Erythroblast (primary cell): Measurements from ENCODE around the gene WDR70.

ENCODE experiments used
- GATA1 ChIP-seq: IDR thresholded peaks from 2 replicates; pipeline ENCODE4 v1.6.1; 2011; ENCODE audit warnings: low read depth, mild to moderate bottlenecking, control low read depth, low read length, moderate library complexity
- POLR2A ChIP-seq: IDR thresholded peaks from 2 replicates; pipeline ENCODE4 v1.6.1; 2011; ENCODE audit warnings: mild to moderate bottlenecking, low read length

DNA sequence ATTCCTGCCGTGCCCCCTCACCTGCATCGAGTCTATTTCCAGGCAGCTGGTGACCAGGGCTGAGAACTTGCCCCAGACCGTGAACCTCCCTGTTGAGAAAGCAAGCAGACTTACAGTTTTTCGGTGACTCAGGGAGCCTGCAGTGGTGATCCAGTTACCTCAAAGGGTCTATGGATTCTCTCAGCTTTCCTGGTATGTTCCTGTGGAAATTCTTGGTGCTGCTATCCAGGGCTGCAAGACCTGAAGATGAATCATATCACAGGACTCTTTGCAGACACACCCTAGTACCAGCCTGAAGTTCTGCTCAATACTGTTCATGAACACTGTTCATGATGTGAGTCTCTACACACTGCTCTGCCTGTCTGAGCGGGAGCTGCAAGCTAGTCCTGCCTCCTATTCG lies 154.7 kb downstream of the WDR70 start:
- no peak for TF ChIP-seq POLR2A
- TF ChIP-seq GATA1 = no peak
